ENCODE data around the gene THADA.

GRCh38 chr2:43408407-43409160, 187.3 kb downstream of the THADA start:
- TF ChIP-seq EZH2 (IDR thresholded peaks at IDR 0.05; ENCODE audit: low read length, missing control alignments) (no peak), CTCF (conservative IDR thresholded peaks at IDR 0.05 in 1 of 2, IDR thresholded peaks at IDR 0.05 in 1 of 2; ENCODE audit: low read depth in 1 of 2, low read length in 2 of 2) (no peak)
